HepG2 (cell line): ENCODE results near the gene GIPC2. TPM values are rescaled to one million over a fixed set of nuclear protein-coding genes. Genes with fewer than 3 reads are reported as not detected.
"Not testable (repeated sequence)": the region's sequence is repeated elsewhere in the genome, so short reads cannot be mapped to it uniquely, and the experiment has no call there.

ENCODE experiments used
- ATAC-seq: fragments of 200-7000 bp; cut with Tn5 transposase; 3 replicates; pipeline ENCODE4 v1.9.1; 2020; ENCODE audit warnings: mild to moderate bottlenecking, moderate library complexity
- BruUV-seq: library from RNA; stranded (reverse); fragments of 400-500 nt; replicated peaks from 2 replicates; lab custom pipeline; 2021; lab: Mats Ljungman, UMichigan
- CTCF ChIA-PET: fragments of 300-600 bp; formaldehyde crosslinking; extraction: SDS; loops from one replicate; lab custom pipeline; 2021; ENCODE audit warnings: low total read pairs, inconsistent platforms, low intra/inter-chr PET ratio; lab: Yijun Ruan, JAX
- POLR2A ChIA-PET: fragments of 350-600 bp; sonication (Branson Sonifier 250); formaldehyde crosslinking; loops from one replicate; lab custom pipeline; 2020; ENCODE audit warnings: antibody characterized with exemption, inconsistent platforms; lab: Yijun Ruan, JAX
- DNase-seq: peaks from one replicate; pipeline ENCODE4 v3.0.0-alpha.2; 2015; ENCODE audit warnings: low spot score
- FAIRE-seq: peaks from 3 replicates; lab custom pipeline; 2011; peaks lifted over from hg19 to GRCh38; lab: Jason Lieb, UNC
- H2AFZ ChIP-seq: one replicate; pipeline ENCODE4 v1.6.1; 2011; ENCODE audit warnings: low read length, inconsistent platforms
- H3K27ac ChIP-seq: fragments of 300-600 bp; 3 replicates; pipeline ENCODE4 v1.8.0; 2011; ENCODE audit warnings: mixed run types, mild to moderate bottlenecking, mixed read lengths, low read length, inconsistent platforms; ENCODE audit not compliant: insufficient read depth; ENCODE audit errors: extremely low read length
- H3K27me3 ChIP-seq, 2 experiments: fragments of 200-600 bp in 1 of 2; 2 replicates in 1 of 2; 3 replicates in 1 of 2; pipeline versions ENCODE4 v1.6.0 to v1.8.0; 2011; ENCODE audit warnings: low read length in 2 of 2, mild to moderate bottlenecking in 2 of 2, moderate library complexity in 2 of 2, inconsistent platforms in 1 of 2; ENCODE audit not compliant: insufficient read depth in 2 of 2, control insufficient read depth in 1 of 2
- H3K36me3 ChIP-seq, 2 experiments: fragments of 200-600 bp in 1 of 2; replicated peaks in 1 of 2; 2 replicates in 1 of 2; 3 replicates in 1 of 2; pipeline versions ENCODE4 v1.5.1 to v1.8.0; 2011; ENCODE audit warnings: low read length in 2 of 2, inconsistent platforms in 1 of 2; ENCODE audit not compliant: insufficient read depth in 2 of 2, control insufficient read depth in 1 of 2
- H3K4me1 ChIP-seq: 2 replicates; pipeline ENCODE4 v1.5.1; 2012; ENCODE audit warnings: low read length, inconsistent platforms; ENCODE audit not compliant: insufficient read depth
- H3K4me2 ChIP-seq: 2 replicates; pipeline ENCODE4 v1.6.0; 2011; ENCODE audit warnings: low read depth, low read length, inconsistent platforms
- H3K4me3 ChIP-seq, 3 experiments: fragments of 200-600 bp in 1 of 3; sonication (generic), shearing (Covaris generic) in 1 of 3; replicated peaks in 1 of 3; 2 replicates each; pipeline ENCODE4 v1.5.1; 2011 to 2016; ENCODE audit warnings: low read length in 3 of 3, inconsistent platforms in 2 of 3, low read depth in 2 of 3, mild to moderate bottlenecking in 2 of 3, control low read depth in 1 of 3, mixed read lengths in 1 of 3; ENCODE audit not compliant: insufficient read depth in 1 of 3
- H3K79me2 ChIP-seq: one replicate; pipeline ENCODE4 v1.6.1; 2011; ENCODE audit warnings: low read length, inconsistent platforms; ENCODE audit not compliant: insufficient read depth
- H3K9ac ChIP-seq: 2 replicates; pipeline ENCODE4 v1.6.0; 2011; ENCODE audit warnings: mild to moderate bottlenecking, low read depth, low read length, inconsistent platforms; ENCODE audit not compliant: insufficient read depth
- H3K9me3 ChIP-seq: 2 replicates; pipeline ENCODE4 v1.5.1; 2012; ENCODE audit warnings: mild to moderate bottlenecking, low read length
- H4K20me1 ChIP-seq: 2 replicates; pipeline ENCODE4 v1.6.0; 2011; ENCODE audit warnings: inconsistent platforms, mild to moderate bottlenecking, low read length, moderate library complexity; ENCODE audit not compliant: insufficient read depth
- CCDC6 ChIP-seq: sonication (generic); formaldehyde crosslinking; IDR thresholded peaks from 2 replicates; pipeline ENCODE4 v1.8.1; 2022; ENCODE audit warnings: mild to moderate bottlenecking, missing genetic modification reagents, moderate library complexity
- CREB1 ChIP-seq, 2 experiments: fragments of 450-650 bp in 1 of 2; IDR thresholded peaks; 2 replicates each; pipeline ENCODE4 v1.6.1; 2016 to 2017; ENCODE audit warnings: control low read depth in 1 of 2, mild to moderate bottlenecking in 1 of 2, missing compliant biosample characterization in 1 of 2, missing genetic modification characterization in 1 of 2
- ERF ChIP-seq: IDR thresholded peaks from 2 replicates; pipeline ENCODE4 v1.6.1; 2018; ENCODE audit warnings: missing biosample characterization, missing genetic modification reagents
- STAG1 ChIP-seq: sonication (generic); formaldehyde crosslinking; IDR thresholded peaks from 2 replicates; pipeline ENCODE4 v1.4.0; 2020; ENCODE audit warnings: missing genetic modification reagents
- ZBTB38 ChIP-seq: sonication (generic); formaldehyde crosslinking; IDR thresholded peaks from 2 replicates; pipeline ENCODE4 v1.5.1; 2020; ENCODE audit warnings: mild to moderate bottlenecking, missing genetic modification reagents
- ZMYM4 ChIP-seq: sonication (generic); formaldehyde crosslinking; IDR thresholded peaks from 2 replicates; pipeline ENCODE4 v1.8.1; 2023; ENCODE audit warnings: mild to moderate bottlenecking, missing genetic modification reagents
- ZNF234 ChIP-seq: sonication (generic); formaldehyde crosslinking; conservative IDR thresholded peaks from 2 replicates; pipeline ENCODE4 v1.5.1; 2020; ENCODE audit warnings: mild to moderate bottlenecking, missing genetic modification reagents
- WGBS: methylation state at CpG from one replicate; pipeline ENCODE4 v1.1.6; 2017; ENCODE audit warnings: low lambda C conversion rate; 5-methylcytosine and 5-hydroxymethylcytosine counted together
- in situ Hi-C: cut with HindIII; loops from 2 replicates; pipeline ENCODE4 v1.10.0; 2017; ENCODE audit warnings: low pct_unique_long_range_greater_than_20kb; ENCODE audit not compliant: extremely low pct_ligation_motif_present
- intact Hi-C: fragments of 100-400 bp; cut with micrococcal nuclease; formaldehyde crosslinking; loops from one replicate; pipeline ENCODE4 v1.10.0; 2022; ENCODE audit not compliant: unreplicated experiment
- polyA plus RNA-seq, 8 experiments: library from polyadenylated mRNA; depleted of rRNA in 3 of 8; stranded (reverse) in 7 of 8; unstranded in 1 of 8; fragments of >200 nt; fragmentation: Illumina TruSeq in 4 of 8; extraction: Trizol in 4 of 8; gene quantifications; 2 replicates each; pipeline versions ENCODE4 v1.2.1 to v1.2.3, GENCODE V29; 2011 to 2016; ENCODE audit warnings: low read depth in 4 of 8, missing spikeins in 1 of 8, mixed read lengths in 1 of 8; ENCODE audit not compliant: insufficient read depth in 1 of 8
- total RNA-seq, 5 experiments: library from RNA; depleted of rRNA; stranded (reverse); fragments of >200 nt; fragmentation: Illumina TruSeq; extraction: Trizol; gene quantifications; 2 replicates each; pipeline ENCODE4 v1.2.3, GENCODE V29; 2016; ENCODE audit warnings: low read depth in 1 of 5
- TF ChIP-seq, protein P1 (sequence below): sonication (generic); formaldehyde crosslinking; IDR thresholded peaks from 2 replicates; pipeline ENCODE4 v1.4.0; 2020; ENCODE audit warnings: low read depth, mild to moderate bottlenecking, missing genetic modification reagents
- TF ChIP-seq, protein P2 (sequence below): sonication (generic); formaldehyde crosslinking; IDR thresholded peaks from 2 replicates; pipeline ENCODE4 v1.4.0; 2020; ENCODE audit warnings: mild to moderate bottlenecking, missing genetic modification reagents
- TF ChIP-seq, protein P3 (sequence below): sonication (generic); formaldehyde crosslinking; IDR thresholded peaks from 2 replicates; pipeline ENCODE4 v1.5.0; 2020; ENCODE audit warnings: mild to moderate bottlenecking, missing genetic modification reagents, moderate library complexity
- TF ChIP-seq, protein P4 (sequence below): sonication (generic); formaldehyde crosslinking; IDR thresholded peaks from 2 replicates; pipeline ENCODE4 v1.4.0; 2020; ENCODE audit warnings: missing genetic modification reagents, mild to moderate bottlenecking, borderline replicate concordance

GIPC2 gene
- total and polyA plus RNA-seq, 2 of the 13 experiments (the other 11 are each of a cell fraction or from before 2014, with no cell fraction given), result 6.1 to 21.6 TPM

- no peak for TF ChIP-seq CREB1 (IDR thresholded peaks at IDR 0.05)
- peak; percentile 51 for TF ChIP-seq CREB1 (CRISPR knock-in tag; IDR thresholded peaks at IDR 0.05)
- 0 out of 2 replicates have a peak, but pooled peaks have one; percentile 34 for TF ChIP-seq ERF (CRISPR knock-in tag)
- TF ChIP-seq STAG1, result peak; percentile 92
- TF ChIP-seq ZBTB38, result peak; percentile 63
- TF ChIP-seq CCDC6 (CRISPR knock-in tag), result no peak
- TF ChIP-seq ZMYM4, result 0 out of 2 replicates have a peak, but pooled peaks have one; percentile 14
- TF ChIP-seq ZNF234 (CRISPR knock-in tag), result no peak
- TF ChIP-seq, protein P1, sequence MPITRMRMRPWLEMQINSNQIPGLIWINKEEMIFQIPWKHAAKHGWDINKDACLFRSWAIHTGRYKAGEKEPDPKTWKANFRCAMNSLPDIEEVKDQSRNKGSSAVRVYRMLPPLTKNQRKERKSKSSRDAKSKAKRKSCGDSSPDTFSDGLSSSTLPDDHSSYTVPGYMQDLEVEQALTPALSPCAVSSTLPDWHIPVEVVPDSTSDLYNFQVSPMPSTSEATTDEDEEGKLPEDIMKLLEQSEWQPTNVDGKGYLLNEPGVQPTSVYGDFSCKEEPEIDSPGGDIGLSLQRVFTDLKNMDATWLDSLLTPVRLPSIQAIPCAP (CRISPR knock-in tag), result no peak
- TF ChIP-seq, protein P2, sequence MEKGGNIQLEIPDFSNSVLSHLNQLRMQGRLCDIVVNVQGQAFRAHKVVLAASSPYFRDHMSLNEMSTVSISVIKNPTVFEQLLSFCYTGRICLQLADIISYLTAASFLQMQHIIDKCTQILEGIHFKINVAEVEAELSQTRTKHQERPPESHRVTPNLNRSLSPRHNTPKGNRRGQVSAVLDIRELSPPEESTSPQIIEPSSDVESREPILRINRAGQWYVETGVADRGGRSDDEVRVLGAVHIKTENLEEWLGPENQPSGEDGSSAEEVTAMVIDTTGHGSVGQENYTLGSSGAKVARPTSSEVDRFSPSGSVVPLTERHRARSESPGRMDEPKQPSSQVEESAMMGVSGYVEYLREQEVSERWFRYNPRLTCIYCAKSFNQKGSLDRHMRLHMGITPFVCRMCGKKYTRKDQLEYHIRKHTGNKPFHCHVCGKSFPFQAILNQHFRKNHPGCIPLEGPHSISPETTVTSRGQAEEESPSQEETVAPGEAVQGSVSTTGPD (CRISPR knock-in tag), result no peak
- TF ChIP-seq, protein P3, sequence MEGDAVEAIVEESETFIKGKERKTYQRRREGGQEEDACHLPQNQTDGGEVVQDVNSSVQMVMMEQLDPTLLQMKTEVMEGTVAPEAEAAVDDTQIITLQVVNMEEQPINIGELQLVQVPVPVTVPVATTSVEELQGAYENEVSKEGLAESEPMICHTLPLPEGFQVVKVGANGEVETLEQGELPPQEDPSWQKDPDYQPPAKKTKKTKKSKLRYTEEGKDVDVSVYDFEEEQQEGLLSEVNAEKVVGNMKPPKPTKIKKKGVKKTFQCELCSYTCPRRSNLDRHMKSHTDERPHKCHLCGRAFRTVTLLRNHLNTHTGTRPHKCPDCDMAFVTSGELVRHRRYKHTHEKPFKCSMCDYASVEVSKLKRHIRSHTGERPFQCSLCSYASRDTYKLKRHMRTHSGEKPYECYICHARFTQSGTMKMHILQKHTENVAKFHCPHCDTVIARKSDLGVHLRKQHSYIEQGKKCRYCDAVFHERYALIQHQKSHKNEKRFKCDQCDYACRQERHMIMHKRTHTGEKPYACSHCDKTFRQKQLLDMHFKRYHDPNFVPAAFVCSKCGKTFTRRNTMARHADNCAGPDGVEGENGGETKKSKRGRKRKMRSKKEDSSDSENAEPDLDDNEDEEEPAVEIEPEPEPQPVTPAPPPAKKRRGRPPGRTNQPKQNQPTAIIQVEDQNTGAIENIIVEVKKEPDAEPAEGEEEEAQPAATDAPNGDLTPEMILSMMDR (CRISPR knock-in tag), result peak; percentile 80
- TF ChIP-seq, protein P4, sequence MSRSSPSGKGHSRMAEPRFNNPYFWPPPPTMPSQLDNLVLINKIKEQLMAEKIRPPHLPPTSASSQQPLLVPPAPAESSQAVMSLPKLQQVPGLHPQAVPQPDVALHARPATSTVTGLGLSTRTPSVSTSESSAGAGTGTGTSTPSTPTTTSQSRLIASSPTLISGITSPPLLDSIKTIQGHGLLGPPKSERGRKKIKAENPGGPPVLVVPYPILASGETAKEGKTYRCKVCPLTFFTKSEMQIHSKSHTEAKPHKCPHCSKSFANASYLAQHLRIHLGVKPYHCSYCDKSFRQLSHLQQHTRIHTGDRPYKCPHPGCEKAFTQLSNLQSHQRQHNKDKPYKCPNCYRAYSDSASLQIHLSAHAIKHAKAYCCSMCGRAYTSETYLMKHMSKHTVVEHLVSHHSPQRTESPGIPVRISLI (CRISPR knock-in tag), result peak; percentile 69; the same call in 1 of the 2 replicates
Measured at GRCh38 chr1:78114034-78114956, 68.5 kb downstream of the GIPC2 start (continued).

DNA sequence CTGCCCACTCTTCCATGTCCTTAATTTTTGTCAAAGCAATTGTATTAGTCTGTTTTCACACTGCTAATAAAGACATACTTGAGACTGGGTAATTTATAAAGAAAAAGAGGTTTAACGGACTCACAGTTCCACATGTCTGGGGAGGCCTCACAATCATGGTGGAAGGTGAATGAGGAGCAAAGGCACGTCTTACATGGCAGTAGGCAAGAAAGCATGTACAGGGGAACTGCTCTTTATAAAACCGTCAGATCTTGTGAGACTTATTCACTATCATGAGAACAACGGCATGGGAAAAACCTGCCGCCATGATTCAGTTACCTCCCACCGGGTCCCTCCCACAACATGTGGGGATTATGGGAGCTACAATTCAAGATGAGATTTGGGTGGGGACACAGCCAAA lies 74.7 kb downstream of the GIPC2 start:
- intact Hi-C loops, CTCF ChIA-PET, H2AFZ ChIP-seq, DNase-seq, H3K79me2 ChIP-seq, H3K9me3 ChIP-seq, FAIRE-seq, H3K4me1 ChIP-seq, in situ Hi-C loops, POLR2A ChIA-PET, H3K27ac ChIP-seq, H3K9ac ChIP-seq, H4K20me1 ChIP-seq, ATAC-seq, H3K4me3 ChIP-seq, H3K27me3 ChIP-seq, H3K4me2 ChIP-seq, BruUV-seq: not testable (repeated sequence)
- 96% methylated on average over 6 of the region's 6 CpGs for WGBS
- H3K36me3 ChIP-seq, result peaks cover 0 to 20% of the 10 kb centered on the region in 2 experiments; a peak in 4 of 5 replicates
